ENCODE data around the gene TMC8. TPM values are rescaled to one million over a fixed set of nuclear protein-coding genes. Genes with fewer than 3 reads are reported as not detected.
"Not testable (repeated sequence)": the region's sequence is repeated elsewhere in the genome, so short reads cannot be mapped to it uniquely, and the experiment has no call there.

Gene TMC8, protein sequence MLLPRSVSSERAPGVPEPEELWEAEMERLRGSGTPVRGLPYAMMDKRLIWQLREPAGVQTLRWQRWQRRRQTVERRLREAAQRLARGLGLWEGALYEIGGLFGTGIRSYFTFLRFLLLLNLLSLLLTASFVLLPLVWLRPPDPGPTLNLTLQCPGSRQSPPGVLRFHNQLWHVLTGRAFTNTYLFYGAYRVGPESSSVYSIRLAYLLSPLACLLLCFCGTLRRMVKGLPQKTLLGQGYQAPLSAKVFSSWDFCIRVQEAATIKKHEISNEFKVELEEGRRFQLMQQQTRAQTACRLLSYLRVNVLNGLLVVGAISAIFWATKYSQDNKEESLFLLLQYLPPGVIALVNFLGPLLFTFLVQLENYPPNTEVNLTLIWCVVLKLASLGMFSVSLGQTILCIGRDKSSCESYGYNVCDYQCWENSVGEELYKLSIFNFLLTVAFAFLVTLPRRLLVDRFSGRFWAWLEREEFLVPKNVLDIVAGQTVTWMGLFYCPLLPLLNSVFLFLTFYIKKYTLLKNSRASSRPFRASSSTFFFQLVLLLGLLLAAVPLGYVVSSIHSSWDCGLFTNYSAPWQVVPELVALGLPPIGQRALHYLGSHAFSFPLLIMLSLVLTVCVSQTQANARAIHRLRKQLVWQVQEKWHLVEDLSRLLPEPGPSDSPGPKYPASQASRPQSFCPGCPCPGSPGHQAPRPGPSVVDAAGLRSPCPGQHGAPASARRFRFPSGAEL
- 1 to 10 TPM; 3.8 to 4.3 TPM for total RNA-seq
- long read RNA-seq, partial matches to known transcripts = 0 of 1 reads
- long read RNA-seq, other reads (novel, unspliced or antisense) = 1 of 1 reads

DNA sequence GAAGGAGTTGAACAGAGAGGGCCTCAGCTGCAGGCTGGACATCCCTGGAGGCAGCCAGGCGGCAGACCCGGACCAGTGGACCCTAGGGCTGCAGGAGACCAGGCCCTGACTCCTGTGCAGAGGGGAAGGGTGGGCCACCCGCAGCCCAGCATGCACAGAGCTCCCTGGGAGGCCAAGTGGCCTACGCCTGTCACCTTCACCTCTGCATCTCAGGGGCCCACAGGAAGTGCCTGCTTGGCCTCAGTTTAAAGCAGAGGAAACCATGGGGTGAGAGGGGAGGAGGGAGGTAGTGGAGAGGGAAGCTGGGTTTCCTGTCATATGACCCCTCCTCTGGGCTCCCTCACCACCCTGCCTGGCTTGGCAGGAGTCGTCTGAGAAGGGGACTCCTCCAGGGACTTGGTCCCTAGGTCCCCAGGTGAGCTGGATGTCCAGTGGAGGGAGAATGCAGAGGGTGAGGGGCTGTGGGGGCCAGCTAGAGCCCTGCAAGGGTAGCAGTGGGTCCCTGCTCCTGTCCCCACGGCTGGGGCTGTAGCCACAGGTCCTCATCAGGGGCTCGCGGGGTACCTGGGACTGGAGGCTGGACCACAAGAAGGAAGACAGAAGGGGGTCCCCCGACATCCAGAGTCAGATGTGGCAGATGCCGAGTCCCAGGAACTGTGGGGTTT, at the start of gene TMC8:
Gene TMC8 (plus strand): TSS at position 335 of the 665 bp plus-strand sequence. CDS start 818 bp downstream, outside the sequence.
- DNase-seq (no peak), ATAC-seq (peak; percentile 8 to 9)
- intact Hi-C loops (cut with DNase I) = loop anchor here in 1 of 2 donors (5.0 kb wide), 1 partner anchor 47 kb away; no protein-coding TSS in a partner anchor

DNA sequence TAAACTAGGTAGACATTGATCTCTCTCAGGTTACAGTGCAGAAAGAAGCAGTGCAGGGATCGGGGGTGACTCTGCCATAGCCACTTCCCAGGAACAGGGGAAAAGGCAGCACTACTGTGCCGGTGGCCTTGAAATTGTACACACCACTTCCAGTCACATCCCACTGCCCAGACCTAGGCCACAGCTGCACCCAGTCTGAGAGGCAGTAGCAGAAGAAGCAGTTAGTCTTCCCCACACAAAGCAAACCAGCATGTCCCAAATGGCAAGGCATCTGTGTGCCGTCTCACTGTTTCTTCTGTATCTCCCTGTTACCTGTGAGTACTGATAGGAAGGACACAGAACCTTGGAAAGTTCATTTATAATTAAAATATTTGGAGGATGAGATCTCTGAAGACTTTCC, 49.0 kb upstream of the TMC8 start:
- intact Hi-C loops (cut with DNase I) = loop anchor here in 1 of 2 donors (10.0 kb wide), 1 partner anchor 67 kb away; no protein-coding TSS in a partner anchor

DNA sequence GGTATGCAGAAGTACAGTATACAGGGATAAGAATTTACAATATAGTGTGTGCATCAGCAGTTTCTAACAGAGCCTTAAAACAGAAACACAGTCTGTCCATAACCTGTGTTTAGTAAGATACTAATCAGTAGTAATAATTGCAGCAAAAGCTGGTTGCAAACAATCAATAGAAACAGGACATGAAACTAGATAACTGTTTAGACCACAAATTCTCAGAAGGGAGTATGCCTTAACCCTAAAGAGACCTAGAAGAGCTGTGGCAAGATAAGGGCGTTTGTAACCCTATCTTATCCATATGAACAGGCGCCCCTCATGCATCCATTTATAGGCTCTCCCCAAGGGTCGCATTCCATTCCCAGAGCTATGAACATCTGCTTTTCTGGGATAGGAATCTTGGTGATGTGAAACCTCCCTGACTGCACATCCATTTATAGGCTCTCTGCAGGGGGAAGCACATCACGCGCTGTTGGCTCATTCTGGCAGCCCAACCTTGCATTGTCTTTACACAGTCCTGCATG, 48.2 kb upstream of the TMC8 start:
- DNase-seq, ATAC-seq: not testable (repeated sequence)

More for the DNA sequence above, 49.0 kb upstream of the TMC8 start:
- DNase-seq (no peak), ATAC-seq (peak; percentile 15 to 20)

DNA sequence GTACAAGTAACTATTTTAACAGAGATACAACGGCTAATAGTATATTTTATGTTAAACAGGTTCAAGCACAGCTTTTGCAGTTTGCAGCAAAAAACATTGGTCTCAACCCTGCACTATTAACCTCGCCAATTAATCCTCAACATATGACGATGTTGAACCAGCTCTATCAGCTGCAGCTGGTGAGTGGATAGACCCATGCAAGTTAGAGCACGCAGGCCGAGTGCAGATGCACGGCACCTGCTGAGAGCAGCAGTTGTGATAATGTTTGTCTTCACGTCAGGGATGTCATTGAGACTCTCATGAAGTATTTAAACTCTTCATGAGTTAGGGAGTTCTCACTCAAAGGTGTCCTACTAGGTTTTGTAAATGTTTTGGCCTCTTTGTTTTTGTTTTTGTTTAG, 47.6 kb upstream of the TMC8 start:
- no peak for DNase-seq
- intact Hi-C loops (cut with DNase I) = loop anchor here in 1 of 2 donors (10.0 kb wide), 1 partner anchor 68 kb away; no protein-coding TSS in a partner anchor
- no peak for ATAC-seq

More for the DNA sequence above, 48.2 kb upstream of the TMC8 start:
- intact Hi-C loops (cut with DNase I) = loop anchor here in 1 of 2 donors (10.0 kb wide), 1 partner anchor 68 kb away; no protein-coding TSS in a partner anchor

DNA sequence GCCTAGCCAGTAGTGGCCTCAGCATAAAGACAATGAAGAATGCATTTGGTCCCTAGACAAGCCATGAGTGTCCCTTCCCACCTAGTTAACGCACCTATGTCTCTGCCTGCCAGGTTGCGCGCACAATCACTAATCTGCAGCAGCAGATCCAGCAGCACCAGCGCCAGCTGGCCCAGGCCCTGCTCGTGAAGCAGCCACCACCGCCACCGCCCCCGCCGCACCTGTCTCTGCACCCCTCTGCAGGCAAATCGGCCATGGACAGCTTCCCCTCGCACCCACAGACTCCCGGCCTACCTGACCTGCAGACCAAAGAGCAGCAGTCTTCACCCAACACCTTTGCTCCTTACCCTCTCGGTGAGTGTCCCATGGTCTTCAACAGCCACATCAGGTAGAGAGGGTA, 43.8 kb upstream of the TMC8 start:
- ATAC-seq (no peak), DNase-seq (no peak)
- intact Hi-C loops (cut with DNase I) = loop anchor here in 1 of 2 donors (10.0 kb wide), 1 partner anchor 72 kb away; no protein-coding TSS in a partner anchor

DNA sequence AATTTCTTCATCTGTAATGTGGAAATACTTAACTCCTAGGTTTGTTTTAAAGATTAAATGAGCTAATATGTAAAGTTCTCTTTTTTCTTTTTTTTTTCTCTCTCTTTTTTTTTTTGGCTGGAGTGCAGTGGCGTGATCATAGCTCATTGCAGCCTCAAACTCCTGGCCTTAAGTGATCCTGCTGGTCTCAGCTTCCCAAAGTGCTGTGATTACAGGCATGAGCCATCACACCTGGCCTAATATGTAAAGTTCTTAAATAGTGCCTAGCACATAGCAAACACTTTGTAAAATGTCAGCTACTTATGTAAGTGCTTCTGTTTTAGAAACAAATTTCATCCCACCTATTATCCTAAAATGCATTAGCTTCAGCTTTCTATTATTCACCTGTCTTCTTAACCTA, 42.0 kb upstream of the TMC8 start:
- intact Hi-C loops (cut with DNase I) = loop anchor here in 1 of 2 donors (10.0 kb wide), 1 partner anchor 74 kb away; no protein-coding TSS in a partner anchor
- ATAC-seq (no peak), DNase-seq (no peak)

DNA sequence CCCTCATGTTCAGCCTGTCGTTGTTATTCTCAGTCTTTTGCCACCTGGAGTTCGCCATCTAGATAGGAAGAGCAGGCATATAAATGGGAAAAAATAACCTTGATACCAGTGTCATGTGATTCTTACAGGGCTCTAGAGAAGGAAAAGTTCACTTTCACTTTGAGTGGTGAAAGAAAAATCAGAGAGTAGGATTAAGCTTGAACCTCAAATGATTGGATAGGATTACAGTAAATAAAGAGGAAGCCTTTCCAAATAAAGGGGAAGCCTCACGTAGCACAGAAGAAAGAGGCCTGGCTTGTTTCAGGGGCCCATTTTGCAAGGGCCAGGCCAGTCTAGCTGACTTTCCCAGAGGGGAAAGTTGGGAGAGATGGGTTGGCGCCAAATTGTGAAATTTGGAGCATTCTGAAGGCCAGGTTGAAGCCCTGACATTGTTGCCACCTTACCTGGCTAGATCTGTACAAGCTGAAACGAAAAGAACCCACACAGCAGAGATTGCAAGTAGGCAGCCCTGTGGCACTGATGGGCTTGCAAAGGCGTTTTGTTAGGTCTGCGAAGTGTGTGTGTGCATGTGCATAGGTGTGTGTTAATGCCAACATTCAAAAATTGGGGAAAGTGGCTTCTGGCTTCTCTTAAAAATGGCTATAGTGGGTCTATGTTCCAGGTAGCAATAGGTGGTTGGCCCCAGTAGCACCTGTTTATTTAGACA, 40.8 kb upstream of the TMC8 start:
- peak in 1 of 2 donors; percentile 42 for ATAC-seq
- intact Hi-C loops (cut with DNase I) = loop anchor here in 1 of 2 donors (10.0 kb wide), 1 partner anchor 75 kb away; no protein-coding TSS in a partner anchor
- DNase-seq = no peak

DNA sequence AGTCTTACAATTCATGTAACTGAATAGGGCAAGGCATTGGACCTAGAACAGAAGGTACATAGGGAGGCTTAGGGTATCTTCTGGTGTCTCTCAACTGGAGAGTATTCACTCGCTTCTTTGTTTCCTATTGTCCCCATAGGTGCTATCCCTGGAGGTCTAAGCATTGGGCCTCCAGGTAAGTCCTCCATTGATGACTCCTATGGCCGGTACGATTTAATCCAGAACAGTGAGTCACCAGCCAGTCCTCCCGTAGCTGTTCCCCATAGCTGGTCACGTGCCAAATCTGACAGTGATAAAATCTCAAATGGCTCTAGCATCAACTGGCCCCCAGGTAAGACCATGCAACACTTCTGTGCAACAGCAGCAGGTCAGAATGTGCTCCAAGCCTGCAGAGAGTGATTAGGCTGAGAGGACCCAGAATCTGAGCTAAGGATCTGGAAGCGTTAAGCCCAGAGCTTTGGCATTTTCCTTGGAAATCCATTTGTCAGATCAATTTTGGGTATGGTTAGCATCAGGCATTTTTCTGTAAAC, 37.7 kb upstream of the TMC8 start:
- DNase-seq (no peak), ATAC-seq (no peak)
- intact Hi-C loops (cut with DNase I) = no loop called here

DNA sequence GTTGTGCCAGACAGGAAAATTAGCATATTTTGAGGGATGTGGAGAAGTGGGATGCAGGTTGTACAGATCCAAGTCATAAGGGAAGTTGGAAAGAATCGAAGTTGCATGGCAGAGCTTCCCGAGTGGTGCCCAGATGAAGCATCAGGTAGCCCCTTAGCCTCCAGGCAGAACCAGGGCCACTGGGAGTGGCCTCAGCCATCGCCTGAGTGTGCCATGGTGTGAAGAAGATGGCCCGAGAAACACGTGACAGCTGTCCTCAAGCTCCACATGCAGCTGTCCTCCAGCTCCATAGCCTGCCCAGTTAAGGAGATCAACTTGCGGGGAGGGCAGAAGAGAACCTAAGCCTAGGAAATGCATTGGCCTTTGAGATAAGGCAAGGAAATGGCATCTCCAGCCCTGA, 35.5 kb upstream of the TMC8 start:
- intact Hi-C loops (cut with DNase I) = no loop called here
- no peak for ATAC-seq
- DNase-seq = no peak

DNA sequence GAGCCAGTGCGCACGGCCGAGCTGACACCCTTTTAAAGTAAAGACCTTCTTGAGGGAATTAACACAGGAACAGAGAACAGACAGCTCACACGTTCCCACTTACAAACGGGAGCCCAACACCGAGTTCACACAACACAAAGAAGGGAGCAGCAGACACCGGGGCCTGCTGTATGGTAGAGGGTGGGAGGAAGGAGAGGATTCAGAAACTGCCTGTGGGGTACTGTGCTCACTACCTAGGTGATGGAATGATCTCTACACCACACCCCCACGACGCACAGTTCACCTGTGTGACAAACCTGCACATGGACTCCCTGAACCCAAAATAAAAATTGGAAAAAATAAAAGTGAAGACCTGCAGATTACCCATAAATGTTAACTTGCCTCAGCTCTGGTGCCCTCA, 34.5 kb upstream of the TMC8 start:
- ATAC-seq = no peak
- DNase-seq = no peak
- intact Hi-C loops (cut with DNase I) = no loop called here

DNA sequence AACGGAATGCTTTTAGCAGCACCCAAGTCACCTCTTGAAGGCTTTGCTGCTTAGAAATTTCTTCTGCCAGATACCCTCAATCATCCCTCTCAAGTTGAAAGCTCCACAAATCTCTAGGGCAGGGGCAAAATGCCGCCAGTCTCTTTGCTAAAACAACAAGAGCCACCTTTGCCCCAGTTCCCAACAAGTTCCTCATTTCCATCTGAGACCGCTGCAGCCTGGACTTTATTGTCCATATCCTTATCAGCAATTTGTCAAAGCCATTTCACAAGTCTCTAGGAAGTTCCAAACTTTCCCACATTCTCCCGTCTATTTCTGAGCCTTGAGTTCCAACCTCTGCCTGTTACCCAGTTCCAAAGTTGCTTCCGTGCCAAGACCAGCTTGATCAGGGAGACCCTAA, 29.5 kb upstream of the TMC8 start:
- ATAC-seq = no peak
- intact Hi-C loops (cut with DNase I) = no loop called here
- DNase-seq = no peak

DNA sequence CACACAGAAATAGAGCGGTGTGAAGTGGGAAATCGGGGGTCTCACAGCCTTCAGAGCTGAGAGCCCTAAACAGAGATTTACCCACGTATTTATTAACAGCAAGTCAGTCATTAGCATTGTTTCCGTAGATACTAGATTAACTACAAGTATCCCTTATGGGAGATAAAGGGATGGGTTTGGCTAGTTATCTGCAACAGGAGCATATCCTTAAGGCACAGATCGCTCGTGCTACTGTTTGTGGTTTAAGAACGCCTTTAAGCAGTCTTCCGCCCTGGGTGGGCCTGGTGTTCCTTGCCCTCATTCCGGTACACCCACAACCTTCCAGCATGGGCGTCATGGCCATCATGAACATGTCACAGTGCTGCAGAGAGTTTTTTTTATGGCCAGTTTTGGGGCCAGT, 29.0 kb upstream of the TMC8 start:
- DNase-seq (no peak), ATAC-seq (no peak)
- intact Hi-C loops (cut with DNase I) = no loop called here

DNA sequence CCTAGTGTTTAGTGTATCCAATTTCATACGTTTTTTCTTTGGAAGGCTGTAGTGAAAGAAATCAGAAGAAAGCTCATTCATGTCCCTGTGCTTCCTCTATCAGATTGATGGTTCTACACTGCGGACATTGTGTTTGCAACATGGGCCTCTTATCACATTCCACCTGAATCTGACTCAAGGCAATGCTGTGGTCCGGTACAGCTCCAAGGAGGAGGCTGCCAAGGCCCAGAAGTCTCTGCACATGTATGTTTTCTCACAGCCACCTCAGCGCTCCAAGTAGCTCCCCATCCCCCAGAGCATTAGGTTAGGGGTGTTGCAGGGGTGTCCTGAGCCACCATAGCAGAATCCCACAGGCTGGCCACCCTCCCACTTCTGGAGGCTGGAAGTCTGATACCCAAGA, 27.3 kb upstream of the TMC8 start:
- no peak for DNase-seq
- intact Hi-C loops (cut with DNase I) = no loop called here
- ATAC-seq = no peak

DNA sequence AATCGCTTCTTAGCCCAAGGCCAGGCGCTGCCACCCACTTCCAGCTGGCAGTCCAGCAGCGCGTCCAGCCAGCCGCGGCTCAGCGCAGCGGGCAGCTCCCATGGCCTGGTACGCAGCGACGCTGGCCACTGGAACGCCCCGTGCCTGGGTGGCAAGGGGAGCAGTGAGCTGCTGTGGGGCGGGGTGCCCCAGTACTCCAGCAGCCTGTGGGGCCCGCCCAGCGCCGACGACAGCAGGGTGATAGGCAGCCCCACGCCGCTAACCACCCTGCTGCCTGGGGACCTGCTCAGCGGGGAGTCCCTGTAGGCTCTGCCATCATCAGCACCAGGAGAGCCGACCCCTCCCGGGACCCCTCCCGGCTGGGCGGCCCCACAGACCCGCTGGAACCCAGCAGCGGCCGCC, 26.0 kb upstream of the TMC8 start:
- DNase-seq (no peak), ATAC-seq (no peak)
- intact Hi-C loops (cut with DNase I) = no loop called here

DNA sequence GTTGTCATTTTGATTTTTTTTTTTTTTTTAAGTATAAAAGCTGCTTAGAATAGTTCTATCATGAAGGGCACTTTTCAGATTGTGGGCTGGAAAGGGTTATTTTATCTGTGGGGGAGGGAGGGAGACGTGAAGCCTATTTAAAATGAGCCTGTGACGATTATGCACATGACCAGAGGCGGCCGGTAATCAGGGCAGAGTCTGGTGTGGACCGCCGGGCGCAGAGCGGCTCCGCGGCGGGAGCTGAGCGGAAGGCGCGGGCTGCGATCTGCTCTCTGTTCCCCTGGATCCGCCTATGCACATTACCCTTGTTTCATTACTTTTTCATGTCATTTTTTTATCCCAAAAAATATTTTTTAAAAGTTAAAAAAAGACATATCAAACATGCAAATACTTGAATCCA, 25.5 kb upstream of the TMC8 start:
- DNase-seq (no peak), ATAC-seq (no peak)
- intact Hi-C loops (cut with DNase I) = no loop called here

DNA sequence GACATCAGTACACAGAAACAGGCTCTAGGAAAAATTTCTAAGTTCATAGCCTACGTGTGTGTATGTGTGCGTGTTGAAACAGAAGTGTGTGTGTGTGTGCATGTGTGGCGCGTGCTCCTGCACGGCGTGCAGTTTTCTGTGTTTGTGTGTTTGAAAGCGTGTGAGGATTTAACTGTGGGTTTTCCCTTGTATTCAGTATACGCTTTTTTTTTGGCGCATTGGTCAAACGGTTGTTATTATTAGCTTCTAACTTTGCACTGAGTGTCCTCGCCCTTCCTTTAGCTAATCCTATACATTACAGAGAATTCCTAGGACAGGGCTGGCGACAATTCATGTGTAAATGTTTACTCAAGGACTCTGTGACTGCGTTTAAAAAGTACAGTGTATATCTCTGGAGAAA, 25.0 kb upstream of the TMC8 start:
- no peak for ATAC-seq
- intact Hi-C loops (cut with DNase I) = no loop called here
- DNase-seq = no peak

DNA sequence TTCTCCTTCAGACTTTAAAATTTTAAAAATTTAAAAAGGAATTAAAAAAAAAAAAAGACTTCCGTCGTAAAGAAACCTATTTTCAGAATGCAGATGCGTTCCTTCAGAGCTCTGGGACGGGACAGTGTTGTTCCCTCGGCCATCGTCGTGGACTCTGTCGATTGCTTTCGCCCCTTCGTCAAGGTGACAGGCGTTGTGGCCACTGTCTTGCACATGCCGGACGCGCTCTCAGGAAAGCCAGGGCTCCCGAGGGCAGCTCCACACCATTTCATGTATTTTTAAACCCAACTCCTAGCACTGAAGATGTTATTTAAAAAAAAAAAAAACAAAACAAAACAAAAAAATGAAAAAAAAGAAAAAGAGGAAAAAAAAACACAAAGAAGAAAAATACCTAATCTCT, 24.4 kb upstream of the TMC8 start:
- intact Hi-C loops (cut with DNase I) = no loop called here
- DNase-seq (no peak), ATAC-seq (no peak)

DNA sequence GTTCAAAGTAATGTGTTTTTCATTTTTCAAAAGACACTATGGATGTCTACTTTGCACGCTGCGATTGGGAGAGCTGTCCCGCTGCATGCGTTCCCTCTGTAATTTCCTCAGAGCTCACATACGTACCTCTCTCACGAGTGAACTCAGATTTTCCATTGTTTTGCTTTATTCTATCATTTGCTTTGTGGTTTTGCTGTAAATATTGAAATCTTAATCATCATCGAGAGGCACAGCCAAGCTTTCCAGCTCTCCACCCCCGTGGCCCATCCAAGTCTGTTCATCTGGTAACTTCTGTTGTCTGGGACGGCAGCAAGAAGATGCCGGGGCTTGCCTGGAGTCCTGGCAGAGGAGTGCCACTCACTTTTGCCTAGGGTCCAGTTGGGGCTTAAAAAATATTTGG, 23.1 kb upstream of the TMC8 start:
- intact Hi-C loops (cut with DNase I) = no loop called here
- DNase-seq (no peak), ATAC-seq (no peak)

Measured in left cardiac atrium (tissue), 4 donors.